ENCODE measurements around the gene DENND2A.

- TF ChIP-seq CTCF (IDR thresholded peaks at IDR 0.05; ENCODE audit: insufficient read depth, low read length) = peak; percentile 75
- no peak for TF ChIP-seq GABPA (IDR thresholded peaks at IDR 0.05; ENCODE audit: low read depth)
- TF ChIP-seq POLR2AphosphoS5 (IDR thresholded peaks at IDR 0.05; ENCODE audit: low read depth) = no peak
- TF ChIP-seq SPI1 (IDR thresholded peaks at IDR 0.05; ENCODE audit: borderline replicate concordance, low read depth) = no peak
Observed at GRCh38 chr7:140646931-140647647, 6.5 kb upstream of the DENND2A start.

All from HL-60 (cell line).